HG03432 (cell line): ENCODE data around the gene TMCC1.

Experiments used
- ATAC-seq: cut with Tn5 transposase; IDR thresholded peaks from one replicate; pipeline ENCODE4 v1.9.1; 2021; ENCODE audit warnings: mild to moderate bottlenecking, moderate library complexity; ENCODE audit not compliant: unreplicated experiment

TMCC1 gene

DNA sequence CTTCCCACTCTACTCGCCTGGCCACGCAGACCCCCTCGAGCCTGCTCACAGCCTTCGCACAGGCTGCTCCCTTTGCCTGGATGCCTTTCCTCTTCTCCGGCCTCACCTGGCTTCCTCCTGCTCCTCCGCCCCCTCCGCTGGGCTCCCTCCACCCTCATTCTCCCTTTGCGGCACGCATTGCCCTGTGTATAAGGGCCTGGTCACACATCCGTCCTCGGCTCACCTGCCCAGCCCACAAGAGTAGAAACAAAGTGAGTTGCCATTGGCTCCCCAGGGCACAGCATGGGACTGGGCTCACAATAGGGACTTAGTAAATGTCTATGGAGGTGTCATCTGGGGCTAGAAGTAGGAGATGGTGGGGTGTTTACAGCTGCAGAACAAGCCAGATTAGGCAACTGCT is 291.2 kb downstream of the TMCC1 start:
- ATAC-seq: no peak

DNA sequence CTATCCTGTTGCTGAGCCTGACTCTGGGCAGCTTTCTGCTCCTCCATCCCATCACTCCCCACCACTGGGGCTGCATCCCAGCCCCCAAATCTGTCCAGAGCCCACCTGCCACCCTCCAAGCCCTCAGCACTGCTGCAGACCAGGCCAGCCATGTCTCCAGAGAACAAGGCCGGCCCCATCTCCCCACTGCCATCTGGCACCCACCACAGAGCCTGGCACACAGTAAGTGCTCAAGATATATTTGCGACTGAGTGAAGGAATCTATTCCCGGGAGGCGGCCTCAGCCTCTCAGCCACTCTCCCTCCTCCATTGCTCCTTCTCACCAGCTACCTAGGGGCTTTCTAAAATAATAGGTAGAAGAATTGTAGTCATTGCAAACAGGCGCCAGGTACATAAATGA is 291.8 kb downstream of the TMCC1 start:
- ATAC-seq: no peak

DNA sequence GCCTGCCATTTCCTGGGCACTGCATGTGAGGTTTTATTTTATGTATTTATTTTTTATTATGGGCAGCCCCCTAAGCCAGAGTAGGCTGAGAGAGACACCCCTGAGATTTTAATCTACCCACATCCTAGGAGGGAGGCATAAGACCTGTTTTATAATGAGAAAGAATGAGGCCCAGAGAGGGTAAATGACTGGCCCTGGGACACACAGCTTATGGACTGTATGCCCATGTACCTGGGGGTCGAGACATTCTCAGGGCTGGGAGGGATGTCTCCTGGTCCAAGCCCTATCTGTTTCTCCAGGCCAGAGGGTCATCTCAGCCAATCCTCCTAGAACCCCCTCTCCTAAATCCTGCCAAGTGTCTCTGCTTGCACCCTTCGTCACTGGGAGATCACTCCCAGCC is 293.2 kb downstream of the TMCC1 start:
- ATAC-seq: no peak

DNA sequence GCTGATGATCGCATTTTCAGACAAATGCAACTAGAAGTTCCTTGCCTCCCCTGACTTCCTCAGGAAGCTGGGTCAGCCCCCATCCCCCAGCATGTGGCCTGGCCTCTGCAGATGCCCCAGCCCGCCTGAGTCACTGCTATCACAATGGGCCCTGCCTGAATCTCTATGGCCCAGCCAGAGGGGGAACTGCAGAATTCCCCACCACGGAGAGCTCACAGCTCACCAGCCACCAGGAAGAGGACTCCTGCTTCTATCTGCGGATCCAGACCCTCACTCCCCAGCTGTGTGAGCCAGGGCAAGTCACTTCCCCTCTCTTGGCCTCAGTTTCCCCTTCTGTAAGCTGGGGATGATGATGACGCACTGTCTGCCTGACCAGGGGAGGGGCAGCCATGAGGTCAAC is 293.9 kb downstream of the TMCC1 start:
- no peak for ATAC-seq

DNA sequence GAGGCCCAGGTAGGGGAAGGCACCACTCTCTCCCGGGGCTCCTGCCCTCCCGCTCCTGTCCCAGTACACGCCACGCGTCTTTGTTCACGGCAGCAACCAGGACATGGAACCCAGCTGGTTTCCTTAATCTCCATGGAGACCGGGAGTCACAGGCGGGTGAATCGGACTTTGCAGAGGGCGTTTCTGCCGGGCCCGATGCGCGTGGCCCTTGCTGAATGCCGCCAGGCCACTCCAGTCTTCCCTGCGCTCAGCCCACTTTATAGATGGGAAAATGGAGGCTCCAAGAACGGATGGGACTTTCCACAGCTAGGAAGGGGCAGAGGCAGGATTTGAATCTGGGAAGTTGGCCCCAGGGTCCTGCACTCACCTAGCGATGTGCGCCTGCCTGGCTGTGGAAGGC is 294.4 kb downstream of the TMCC1 start:
- no peak for ATAC-seq

DNA sequence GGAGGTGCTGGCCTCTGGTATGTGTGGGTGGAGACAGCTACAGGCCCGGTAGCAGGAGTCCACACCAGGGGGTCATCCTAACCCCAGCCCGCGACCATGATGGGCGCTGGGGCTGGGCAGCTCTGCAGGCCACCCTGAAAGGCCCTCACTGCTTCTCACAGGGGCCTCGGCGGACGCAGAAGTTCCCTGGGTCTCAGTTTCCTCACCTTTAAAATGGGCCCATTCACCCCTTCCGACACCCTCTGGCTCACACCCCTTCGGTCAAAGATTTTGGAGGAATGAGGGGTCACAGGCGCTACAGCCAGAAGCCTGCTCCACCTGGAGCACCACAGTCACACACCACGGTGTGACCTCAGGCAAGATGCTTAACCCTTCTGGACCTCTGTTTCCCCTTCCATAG is 295.0 kb downstream of the TMCC1 start:
- ATAC-seq: no peak

DNA sequence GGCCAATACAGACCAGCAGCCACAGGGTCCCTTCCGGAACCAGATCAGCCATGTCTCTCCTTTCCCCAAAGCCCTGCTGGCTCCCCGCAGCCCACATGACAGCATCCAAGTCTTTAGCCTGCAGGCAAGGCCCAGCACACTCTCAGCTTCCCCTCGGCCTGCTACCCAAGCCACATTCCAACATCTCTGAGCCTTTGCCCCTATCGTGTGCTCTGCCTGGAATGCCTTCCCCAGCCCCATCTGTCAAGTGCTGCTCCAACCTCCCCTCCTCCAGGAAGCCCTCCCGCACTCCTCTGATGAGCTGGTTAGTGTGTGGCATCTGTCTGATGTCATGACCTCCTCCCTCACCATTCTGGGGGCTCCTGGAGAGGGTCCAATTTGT is 295.5 kb downstream of the TMCC1 start:
- ATAC-seq: no peak
